ENCODE measurements around the gene CSNK1G2.
"Not testable (repeated sequence)": the region's sequence is repeated elsewhere in the genome, so short reads cannot be mapped to it uniquely, and the experiment has no call there.

Gene CSNK1G2

DNA sequence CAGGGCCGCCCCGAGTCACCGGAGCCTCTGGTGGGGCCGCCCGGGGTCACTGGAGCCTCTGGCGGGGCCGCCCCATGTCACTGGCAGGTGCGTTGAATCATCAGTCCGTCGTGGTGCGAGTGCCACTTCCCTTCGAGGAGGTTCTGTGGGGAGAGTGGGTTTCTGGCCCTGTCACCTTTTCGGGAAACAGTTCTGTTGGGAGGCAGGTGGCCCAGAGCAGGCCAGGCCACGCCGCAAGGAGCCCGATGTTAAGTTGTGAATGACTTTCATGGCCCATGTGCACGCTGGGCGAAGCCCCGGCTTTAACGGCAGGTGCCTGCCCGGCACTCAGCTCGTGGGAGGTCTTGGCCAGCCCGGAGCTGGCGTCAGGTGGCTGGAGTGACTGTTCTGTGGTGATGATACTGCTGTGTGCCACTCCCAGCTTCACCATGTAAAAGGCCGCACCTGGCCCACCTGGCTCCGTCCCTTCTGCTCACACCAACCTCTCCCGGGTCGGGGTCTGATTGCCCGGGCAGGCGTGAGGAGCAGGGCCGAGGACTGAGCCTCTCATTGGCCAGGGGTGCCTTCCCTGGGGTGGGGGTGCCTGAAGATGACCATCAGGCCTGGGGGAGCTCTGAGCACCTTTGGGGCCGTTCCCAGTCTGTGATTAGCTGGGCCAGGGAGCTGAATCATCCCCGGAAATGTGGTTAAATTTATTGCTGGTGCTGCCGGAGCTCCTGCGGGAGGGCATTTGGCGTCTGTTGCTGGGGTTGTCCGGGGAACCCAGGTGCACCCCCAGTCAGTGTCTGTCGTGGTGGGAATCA, 29.2 kb downstream of the CSNK1G2 start:
- DNase-seq: no peak

DNA sequence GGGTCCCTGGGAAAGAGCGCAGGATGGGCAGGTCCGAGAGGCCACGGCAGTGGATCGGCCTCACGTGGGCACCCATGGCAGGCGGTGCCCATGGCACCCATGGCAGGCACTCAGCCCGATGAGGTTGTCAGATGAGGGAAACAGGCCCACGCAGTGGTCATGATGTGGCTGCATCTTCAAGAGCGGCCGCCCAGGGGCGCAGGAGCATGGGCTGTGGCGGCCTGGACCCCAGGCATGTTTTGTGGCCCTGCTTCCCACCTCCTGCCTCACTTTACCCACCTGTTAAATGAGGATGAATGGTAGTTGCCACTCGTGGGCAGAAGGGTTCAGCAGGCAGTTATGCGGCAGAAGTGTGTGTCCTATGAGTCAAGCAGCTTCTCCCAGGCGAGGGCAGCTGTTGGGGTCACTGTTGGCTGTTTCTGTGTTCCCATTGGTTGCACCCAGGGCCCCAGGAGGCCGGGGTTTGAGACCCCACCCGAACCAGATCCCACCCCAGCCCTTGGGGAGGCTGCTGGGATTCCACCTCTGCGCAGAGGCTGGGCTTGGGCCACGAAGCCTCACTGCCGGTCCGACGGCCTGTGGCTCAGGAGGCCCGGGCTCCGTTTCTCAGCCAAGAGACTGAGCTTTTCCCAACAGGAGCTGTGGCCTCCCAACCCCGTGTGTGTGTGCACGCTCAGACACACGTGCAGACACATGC, 30.0 kb downstream of the CSNK1G2 start:
- DNase-seq: no peak

DNA sequence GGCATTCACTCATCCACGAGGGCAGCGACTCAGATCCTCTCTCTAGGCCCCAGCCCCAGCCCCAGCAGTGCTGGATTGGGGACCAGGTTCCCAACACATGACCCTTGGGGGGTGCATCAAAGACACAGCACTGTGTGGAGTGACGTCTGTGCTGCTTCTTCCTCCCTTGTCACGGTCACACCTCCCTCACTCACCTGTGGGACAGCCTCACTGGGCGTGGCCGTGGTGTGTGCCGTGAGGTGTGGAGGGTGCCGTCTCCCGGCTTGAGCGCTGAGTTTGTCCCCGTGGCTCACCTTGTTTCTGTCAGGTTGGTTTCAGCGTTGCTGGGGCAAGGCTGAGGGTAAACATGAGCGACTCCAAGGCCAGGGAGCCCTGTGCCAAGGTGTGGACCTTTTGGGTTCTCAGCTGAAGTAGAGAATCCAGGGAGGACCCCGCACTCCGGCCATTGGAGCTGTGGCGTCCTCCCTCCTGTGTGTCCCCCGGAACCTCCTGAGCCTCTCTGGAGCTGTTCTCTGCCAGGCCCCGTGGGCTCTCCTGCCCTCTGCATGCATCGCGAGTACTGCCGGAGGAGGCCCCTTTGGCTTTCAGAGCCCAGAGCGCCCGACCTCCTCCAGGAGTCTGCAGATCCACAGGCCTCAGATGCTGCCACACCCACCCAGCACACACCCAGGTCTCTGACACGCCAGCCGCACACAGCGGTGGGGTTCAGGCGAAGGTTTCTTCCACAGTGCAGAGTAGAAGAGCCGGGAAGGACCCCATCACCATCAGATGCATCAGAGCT, 33.6 kb downstream of the CSNK1G2 start:
- no peak for DNase-seq

DNA sequence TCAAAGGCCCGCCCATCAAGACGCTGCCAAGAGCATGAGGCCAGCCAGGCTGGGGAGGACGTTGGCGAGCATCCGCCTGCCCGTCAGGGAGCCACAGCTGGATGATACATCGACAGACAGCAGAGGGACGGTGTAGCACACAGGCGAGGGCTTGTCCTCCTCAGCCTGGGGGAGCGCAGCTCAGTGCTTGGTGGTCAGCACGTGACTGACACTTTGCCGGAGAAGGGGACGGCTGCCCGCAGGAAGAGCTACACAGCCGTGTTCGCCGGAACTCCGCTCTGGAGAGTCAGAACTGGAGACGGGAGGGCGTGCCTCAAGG, 34.1 kb downstream of the CSNK1G2 start:
- no peak for DNase-seq

DNA sequence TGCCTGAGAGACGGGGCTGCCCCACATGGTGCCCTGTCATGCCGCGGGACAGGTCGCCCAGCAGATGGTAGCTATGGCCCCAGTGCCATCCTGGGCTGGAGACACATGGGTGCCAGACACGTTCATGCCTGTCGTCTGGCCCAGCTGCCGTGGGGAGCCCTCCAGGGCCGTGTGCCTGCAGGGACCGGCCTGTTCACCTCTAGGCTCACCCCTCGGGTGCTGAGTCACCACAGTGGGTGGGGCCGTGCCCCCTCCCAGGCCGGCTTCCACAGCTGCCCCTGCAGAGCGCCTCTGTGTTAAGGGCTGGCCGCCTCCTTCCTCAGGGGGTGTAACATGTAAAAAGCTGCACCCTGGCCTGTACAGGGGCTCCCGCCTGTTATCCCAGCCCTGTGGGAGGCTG, 36.1 kb downstream of the CSNK1G2 start:
- DNase-seq: no peak

DNA sequence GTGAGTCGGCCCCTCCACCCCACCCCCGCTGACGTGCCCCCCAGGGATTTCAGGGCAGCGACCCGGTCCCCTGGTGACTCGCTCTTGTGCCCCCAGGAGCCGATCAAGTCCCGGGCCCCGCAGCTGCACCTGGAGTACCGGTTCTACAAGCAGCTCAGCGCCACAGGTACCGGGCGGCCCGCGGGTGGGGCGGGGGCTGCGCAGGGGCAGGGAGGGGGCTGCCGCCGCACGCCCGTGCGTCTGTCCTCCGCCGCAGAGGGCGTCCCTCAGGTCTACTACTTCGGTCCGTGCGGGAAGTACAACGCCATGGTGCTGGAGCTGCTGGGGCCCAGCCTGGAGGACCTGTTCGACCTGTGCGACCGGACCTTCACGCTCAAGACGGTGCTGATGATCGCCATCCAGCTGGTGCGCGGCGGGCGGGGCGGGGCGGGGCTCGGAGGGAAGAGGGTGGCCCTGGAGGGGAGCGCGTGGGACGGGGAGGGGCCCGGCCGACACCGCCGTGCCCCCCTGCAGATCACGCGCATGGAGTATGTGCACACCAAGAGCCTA, 37.4 kb downstream of the CSNK1G2 start:
- no peak for DNase-seq

DNA sequence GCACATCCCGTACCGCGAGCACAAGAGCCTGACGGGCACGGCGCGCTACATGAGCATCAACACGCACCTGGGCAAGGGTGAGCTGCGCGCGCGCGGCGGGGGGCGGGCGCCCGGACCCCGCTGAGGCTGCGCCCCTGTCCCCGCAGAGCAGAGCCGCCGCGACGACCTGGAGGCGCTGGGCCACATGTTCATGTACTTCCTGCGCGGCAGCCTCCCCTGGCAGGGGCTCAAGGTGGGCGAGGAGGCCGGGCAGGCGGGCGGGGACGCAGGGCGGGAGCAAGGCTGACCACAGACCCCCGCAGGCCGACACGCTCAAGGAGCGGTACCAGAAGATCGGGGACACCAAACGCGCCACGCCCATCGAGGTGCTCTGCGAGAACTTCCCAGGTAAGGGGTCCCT, 38.0 kb downstream of the CSNK1G2 start:
- no peak for DNase-seq

DNA sequence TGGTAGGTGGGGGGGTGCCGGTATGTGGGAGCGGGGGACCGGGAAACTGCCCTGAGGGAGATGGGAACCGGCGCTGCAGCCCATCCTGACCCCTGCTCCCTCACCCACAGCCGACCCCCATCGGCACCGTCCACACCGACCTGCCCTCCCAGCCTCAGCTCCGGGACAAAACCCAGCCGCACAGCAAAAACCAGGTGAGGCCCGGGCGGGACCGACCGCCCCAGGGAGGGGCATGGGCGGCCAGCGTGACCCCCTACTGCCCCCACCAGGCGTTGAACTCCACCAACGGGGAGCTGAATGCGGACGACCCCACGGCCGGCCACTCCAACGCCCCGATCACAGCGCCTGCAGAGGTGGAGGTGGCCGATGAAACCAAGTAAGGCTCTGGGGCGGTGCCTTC, 38.7 kb downstream of the CSNK1G2 start:
- DNase-seq: no peak

DNA sequence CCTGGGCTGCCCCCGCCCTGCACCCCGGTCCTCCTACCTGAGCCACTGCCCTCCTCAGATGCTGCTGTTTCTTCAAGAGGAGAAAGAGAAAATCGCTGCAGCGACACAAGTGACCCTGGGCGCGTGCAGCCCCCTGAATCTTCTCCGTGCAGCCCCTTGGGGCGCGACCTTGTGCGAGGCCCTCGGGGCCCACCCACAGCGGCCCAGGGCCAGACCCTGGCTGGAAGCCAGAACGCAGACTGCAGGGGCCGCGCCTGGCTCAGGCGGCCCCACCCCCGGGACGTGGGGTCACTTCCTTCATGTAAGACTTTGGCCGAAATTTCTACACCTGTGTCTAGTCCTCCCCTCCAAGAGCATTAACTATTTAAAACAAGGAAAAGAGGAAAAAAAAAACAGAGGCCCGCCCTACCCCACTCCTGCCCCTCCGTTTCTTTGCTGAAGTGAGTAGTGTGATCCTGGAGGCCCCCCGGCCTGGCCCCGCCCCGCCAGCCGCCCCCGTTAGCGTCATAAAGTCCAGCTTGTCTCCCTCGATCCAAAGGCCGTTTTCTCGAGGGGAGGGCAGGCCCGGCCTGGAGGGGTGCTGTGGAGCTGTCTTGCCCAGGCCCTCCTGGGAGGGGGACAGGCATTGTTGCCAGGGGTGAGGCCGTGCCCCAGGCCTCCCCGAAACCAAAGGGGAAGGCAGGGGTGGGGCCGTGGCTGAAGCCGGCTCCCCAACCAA, 39.3 kb downstream of the CSNK1G2 start:
- DNase-seq: no peak

DNA sequence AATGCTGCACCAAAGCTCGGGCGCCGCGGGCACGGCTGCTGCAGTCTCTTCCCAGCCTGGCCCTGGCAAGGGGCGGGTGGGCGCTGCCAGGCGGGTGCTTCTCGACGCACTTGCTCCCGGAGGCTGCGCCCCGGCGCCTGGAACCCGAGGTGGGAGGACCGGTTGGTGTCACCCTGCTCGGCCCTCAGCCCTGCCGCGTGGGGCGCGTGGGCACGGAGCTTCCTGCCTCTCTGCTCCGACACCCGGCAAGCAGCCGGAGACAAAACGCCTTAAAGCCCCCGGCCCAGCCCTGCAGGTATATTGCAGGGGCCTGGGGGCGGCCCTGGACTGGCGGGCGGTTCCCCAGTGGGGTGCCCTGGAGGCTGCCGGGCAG, 39.8 kb downstream of the CSNK1G2 start:
- no peak for DNase-seq

DNA sequence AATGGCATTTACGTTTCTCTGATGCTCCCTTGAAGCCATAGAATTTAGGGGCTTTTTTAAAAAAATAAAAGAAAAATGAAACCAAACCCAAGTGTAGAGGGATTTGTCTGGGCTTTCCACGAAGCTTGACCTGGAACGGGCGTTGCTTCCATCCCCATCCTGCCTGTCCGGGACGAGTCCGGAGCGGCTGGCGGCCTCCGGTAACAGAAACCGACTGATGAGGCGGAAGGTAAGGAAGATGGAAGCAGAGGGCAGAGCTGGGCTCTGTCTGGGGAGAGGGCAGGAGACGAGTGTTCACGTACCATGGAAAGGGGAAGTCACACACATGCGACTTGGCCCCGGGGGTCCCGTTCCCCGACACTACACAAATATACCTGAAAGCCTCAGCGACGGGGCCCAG, 40.3 kb downstream of the CSNK1G2 start:
- DNase-seq: no peak

DNA sequence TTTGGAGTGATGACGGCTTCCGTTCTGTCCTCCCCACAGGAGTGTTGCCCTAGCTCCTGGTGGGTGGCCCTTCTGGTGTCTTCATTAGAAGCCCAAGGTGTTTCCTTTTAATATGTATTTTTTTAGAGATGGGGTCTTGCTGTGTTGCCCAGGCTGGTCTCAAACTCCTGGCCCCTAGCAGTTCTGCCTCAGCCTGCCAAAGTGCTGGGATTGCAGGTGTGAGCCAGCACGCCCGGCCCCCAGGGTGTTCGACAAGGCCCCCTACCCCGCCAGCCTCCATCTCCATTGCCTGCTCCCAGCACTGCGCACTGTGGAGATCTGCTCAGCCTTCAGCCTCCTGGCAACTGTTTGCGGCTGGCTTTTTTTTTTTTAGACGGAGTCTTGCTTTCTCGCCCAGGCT, 43.4 kb downstream of the CSNK1G2 start:
- no peak for DNase-seq

DNA sequence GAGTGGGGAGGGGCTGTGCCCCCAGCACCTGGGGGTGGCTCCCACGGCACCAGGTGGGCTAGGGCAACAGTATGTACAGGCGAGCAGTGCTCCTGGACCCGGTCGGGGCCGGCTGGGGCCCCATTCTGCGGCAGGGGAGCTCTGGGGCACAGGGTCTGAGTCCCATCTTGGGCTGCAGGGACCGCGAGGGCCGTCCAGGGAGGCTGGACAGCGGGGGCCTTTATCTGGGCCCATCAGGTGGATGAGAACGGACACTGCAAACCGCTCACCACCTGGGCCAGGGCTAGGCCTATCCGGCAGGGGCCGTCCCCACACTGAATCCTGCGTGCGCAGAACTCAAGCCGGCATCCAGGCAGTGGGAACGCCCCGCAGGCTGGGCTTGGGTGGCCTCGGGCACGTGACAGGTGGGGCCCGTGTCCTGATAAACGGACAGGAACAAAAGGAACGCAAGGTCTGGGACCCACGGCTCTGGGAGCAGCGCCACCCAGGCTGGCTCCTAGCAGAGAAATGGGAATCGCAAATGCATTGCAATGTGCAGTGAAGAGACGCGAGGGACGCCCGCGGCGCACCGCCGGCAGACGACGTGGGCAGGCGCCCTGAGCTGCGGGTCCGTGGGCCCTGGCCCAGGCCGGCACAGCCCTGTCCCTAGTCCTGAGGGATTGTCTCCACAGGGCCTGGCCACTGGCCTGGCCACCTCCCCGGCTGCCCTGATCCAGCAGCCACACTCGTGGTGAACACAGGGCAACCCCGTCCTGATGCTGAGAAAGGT, 44.8 kb downstream of the CSNK1G2 start:
- no peak for DNase-seq

DNA sequence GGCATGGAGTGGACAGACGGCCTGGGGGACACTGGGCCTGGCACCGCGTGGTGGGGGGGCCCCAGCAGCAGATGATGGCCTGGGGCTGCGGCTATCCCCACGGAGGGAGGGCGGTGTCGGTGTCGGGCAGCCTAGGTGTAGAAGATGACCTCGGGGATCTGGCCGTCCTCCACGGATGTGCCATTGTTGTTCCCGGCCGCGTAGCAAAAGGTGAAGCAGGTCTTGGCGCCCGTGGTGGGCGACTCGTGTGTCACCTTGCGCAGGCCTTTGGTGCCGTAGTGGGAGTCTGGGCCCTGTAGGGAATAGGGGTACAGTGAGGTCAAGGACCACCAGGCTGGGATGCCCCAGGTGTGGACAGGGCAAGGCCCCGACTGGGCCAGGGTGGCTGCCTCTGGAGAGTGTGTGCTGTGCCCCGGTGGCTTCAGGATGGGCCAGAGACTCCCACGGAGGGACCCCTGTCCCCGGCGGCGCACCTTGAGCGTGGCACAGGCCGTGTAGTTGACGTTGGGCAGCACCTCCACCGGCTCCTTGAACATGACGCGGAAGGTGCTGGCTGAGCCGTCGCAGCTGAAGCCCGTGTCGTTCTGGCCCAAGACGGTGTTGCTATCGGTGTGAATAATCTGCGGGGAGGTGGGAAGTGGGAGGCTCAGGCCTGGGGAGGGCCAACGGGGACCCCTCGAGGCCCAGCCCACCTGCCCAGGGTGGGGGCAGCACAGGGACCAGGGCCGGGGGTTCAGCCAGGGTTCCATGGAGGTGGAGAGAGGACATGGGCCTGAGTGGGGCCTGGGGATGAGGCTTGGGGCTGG, 45.6 kb downstream of the CSNK1G2 start:
- DNase-seq: no peak

DNA sequence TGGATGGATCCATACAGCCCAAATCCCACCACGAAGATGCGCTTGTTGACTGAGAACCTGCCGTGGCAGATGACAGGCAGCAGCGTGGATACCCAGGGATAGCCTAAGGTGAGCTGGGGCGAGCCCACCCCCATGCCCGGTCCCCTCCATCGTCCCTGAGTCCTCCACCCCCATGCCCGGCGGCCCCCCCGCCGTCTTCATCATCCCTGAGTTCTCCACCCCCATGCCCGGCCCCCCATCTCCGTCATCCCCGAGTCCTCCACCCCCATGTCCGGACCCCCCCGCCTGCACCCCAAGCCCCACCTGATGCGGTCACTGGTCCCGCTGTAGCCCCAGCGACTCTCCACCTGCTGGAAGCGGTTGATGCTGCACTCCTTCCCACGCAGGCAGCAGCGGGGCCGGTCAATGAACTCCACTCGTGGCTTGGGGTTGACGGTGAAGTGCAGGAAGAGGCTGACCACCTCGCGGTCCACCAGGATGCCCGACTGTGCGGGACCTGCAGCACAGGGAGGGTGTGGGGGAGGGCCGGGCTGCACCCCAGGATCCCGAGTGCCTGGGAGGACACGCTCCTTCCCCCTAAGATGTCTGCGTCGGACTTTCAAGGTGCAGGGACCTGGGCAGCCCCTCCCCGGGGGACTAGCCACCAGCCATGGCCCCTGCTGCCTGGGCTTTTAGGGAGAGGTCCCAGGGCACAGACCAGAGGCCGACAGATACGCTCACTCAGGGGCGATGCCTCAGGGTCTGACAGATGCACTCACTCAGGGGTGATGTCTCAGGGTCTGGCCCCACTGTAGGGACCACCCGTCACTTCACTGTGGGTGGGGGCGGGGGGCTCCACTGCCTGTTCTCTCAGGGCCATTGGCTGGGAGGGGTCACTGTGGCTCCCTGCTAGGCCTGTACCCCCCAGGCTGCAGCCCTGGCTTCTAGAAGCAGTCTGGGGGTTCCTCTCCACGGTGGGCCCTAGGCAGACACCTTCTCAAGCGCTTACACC, 46.5 kb downstream of the CSNK1G2 start:
- no peak for DNase-seq

DNA sequence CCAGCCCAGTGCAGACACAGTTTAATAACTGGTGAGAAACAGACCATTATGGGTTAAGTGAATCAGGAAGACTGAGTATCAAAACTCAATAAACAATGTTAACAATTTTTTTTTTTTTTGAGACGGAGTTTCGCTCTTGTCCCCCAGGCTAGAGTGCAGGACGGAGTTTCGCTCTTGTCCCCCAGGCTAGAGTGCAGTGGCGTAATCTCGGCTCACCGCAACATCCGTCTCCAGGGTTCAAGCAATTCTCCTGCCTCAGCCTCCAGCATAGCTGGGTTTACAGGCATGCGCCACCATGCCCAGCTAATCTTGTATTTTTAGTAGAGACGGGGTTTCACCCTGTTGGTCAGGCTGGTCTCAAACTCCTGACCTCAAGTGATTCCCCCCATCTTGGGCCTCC, 47.5 kb downstream of the CSNK1G2 start:
- not testable (repeated sequence) for DNase-seq

DNA sequence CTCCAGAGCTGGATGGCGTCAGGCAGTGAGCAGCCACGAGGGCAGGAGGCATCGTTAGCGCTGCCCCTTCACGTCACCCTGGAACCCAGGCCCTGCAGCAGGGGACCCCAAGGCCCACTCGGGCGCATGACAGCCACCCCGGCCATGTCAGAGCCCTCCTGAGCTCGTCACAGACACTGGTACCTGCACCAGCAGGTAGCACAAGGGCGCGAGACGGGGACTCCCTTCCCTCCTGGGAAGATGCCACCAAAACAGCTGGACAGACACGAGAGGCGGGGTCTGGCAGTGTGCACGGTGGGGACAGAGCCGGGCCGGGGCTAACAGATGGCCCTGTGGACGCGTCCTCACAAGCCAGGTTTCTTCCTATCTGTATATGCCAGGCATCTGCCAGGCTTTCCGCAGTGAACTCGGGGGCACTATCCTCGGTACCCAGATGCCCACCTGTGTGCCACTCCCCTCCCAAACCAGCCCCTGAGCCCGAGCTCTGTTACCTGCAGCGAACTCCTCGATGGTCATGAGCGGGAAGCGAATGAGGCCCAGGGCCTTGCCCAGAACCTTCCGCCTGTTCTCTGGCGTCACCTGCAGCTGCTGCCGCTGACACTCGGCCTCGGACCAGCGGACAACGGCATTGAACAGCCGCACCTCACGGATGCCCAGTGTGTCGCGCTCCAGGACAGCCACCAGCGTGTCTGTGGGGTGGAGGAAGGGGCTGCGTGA, 48.7 kb downstream of the CSNK1G2 start:
- DNase-seq: no peak

DNA sequence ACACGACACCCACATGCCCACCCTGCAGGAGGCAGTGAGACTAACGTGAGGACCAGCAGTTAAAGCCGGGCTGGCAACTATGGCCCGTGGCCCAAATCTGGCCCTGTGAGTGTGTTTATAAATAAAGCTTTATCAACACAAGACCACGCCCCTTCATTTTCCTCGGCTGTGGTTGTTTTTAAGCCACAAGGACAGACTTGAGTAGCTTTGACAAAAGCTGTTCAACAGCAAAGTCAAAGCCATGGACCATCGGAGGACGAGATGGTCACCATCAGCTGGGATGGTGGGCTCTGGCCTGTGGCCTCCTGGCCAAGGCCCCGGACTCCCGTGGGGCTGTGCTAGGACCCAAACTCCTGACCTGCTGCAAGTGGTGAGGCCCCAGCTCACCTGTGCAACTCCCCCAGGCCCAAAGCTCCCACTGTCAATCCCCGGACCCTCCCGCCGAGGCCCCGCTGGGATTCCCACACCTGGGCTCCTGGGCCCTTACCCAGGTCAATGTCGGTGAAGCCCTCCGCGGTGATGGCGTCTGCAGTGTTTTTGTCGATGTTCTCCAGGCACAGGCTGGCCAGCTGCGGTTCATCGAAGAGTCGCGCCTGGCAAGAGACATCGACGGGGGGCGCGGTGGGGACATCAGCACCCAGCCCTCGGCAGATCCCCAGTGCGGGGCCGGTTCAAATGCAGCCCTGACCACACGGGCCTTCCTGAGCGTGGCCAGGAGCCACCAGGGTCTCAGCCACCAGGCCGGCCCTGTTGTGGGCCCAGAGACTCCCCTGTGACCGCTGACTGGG, 49.5 kb downstream of the CSNK1G2 start:
- no peak for DNase-seq

All from activated CD4-positive, alpha-beta T cell treated with anti-CD3 and anti-CD28 coated beads for 4 hours (primary cell).